Activated T-cell treated with anti-CD3 and anti-CD28 coated beads, Interleukin-2, amount 50 U/mL, for 72 hours (primary cell): ENCODE measurements around the gene PNPLA8. TPM values are rescaled to one million over a fixed set of nuclear protein-coding genes. Genes with fewer than 3 reads are reported as not detected.

Experiments used
- ATAC-seq, 2 donors: fragments of 150-1000 bp; cut with Tn5 transposase; replicated peaks in 1 of 2; 2 replicates each; pipeline ENCODE4 v1.10.0; 2021; ENCODE audit warnings: moderate library complexity in 2 of 2, mild to moderate bottlenecking in 1 of 2
- DNase-seq, 2 donors: peaks; one replicate each; pipeline ENCODE4 v3.0.0; 2021 to 2022; ENCODE audit warnings: mixed read lengths in 1 of 2
- H3K27ac Mint-ChIP-seq: one replicate; pipeline ENCODE4 v1.8.0; 2022; ENCODE audit warnings: mild to moderate bottlenecking, moderate library complexity, mixed read lengths
- H3K27me3 Mint-ChIP-seq: one replicate; pipeline ENCODE4 v1.8.0; 2022; ENCODE audit warnings: low read depth, mixed read lengths
- H3K36me3 Mint-ChIP-seq, 2 donors: one replicate each; pipeline ENCODE4 v1.8.0; 2022; ENCODE audit warnings: mixed read lengths in 2 of 2, mild to moderate bottlenecking in 1 of 2; ENCODE audit not compliant: insufficient read depth in 2 of 2
- H3K4me1 Mint-ChIP-seq: one replicate; pipeline ENCODE4 v1.8.0; 2022; ENCODE audit warnings: low read depth, mixed read lengths
- H3K4me3 Mint-ChIP-seq, 2 donors: one replicate each; pipeline ENCODE4 v1.8.0; 2022; ENCODE audit warnings: mild to moderate bottlenecking in 2 of 2, mixed read lengths in 2 of 2, moderate library complexity in 2 of 2
- H3K9me3 Mint-ChIP-seq, 2 donors: one replicate each; pipeline ENCODE4 v1.8.0; 2022; ENCODE audit warnings: mixed read lengths in 2 of 2
- total RNA-seq, 2 donors: library from RNA; stranded (reverse); gene quantifications; one replicate each; pipeline ENCODE4 v1.2.3, GENCODE V29; 2022

Gene PNPLA8
- total RNA-seq, 2 donors from 2014 or later: 23.1 to 29.9 TPM

DNA sequence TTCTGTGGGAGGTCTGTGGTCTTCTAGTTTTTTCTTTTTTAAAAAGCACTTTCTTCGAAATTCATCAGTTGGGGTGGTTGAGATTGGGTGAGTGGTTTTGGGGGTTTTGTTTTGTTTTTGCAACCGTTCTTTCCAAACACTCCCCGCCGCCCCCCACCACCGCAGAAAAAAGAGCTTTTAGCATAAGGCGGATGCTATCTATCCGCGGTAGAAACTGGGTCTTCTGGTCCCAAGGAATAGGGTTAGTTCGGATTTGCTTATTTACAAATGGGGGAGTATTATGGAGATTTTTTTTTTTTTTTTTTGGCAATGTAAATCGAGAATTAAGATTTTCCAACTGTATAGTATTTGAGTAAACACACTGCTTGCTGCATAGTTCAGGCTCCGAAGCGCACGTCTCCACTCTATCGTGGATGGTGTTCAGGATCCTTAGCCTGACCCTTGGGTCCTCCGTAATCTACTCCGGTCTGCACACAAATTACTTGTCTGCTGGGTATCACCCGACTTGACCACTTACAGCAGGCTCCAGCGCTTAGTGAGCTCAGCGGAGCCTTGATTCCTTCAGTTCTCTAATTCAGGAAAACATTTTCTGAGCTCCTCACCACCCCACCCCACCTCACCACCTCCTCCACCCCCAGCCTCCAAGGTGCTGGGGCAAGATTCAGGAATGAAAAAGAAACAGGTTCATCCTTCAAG is 68.9 kb downstream of the PNPLA8 start:
- ATAC-seq (no peak), DNase-seq (peak; percentile 25 to 46)
- peak overlapping the region; percentile 71 to 78 for H3K4me3 Mint-ChIP-seq
- H3K36me3 Mint-ChIP-seq: no peaks in the 10 kb centered on the region
- peaks cover 27% of the 10 kb centered on the region for H3K4me1 Mint-ChIP-seq
- peak overlapping the region; percentile 24 for H3K27ac Mint-ChIP-seq
- no peaks in the 10 kb centered on the region for H3K9me3 Mint-ChIP-seq
- peaks cover 45% of the 10 kb centered on the region for H3K27me3 Mint-ChIP-seq

DNA sequence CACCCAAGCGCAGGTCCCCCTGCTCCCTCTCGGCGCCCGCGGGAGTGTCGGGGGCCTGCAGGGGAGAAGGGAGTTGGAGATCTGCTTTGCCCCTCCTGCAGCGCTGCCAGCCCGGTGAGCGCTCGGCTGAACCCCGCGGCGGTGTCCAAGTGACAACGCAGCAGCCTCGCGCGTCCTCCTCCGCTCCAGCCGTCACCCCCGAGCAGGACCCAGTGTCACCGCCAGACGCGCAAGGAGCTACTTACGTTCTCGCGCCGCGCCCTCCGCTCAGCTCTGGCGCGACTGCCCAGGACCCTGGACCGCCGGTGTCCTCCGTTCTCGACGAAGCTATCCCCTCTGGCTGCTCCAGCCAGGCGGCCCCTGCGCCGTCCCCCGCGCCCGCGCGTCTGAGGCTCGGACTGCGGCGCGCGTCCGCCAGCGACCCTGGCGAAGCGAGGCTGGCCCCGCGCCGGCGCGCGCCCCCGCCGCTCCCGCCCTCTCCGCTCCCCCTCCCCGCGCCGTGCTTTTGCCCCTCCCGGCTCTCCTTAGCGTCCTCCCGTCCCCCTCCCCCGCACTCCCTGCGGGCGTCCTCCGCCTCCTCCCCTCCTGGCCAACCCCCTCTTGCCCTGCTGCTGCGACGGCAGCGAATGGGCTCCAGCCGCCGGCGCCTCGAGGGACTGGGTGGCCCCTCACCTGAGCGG is 69.8 kb downstream of the PNPLA8 start, which contains the start of gene NRCAM:
NRCAM (minus strand) TSS at position 439 of the 680 bp plus-strand sequence. CDS start 216,372 bp downstream, outside the sequence.
- ATAC-seq (peak; percentile 64 to 67), DNase-seq (peak; percentile 52 to 67)
- Mint-ChIP-seq H3K4me3 (peak within 1 kb of the TSS; percentile 78 to 88), H3K9me3 (no peaks in the 10 kb centered on the region), H3K4me1 (peaks cover 28% of the 10 kb centered on the region), H3K36me3 (no peaks in the 10 kb centered on the region), H3K27ac (peak within 1 kb of the TSS; percentile 24), H3K27me3 (peaks cover 54% of the 10 kb centered on the region)

DNA sequence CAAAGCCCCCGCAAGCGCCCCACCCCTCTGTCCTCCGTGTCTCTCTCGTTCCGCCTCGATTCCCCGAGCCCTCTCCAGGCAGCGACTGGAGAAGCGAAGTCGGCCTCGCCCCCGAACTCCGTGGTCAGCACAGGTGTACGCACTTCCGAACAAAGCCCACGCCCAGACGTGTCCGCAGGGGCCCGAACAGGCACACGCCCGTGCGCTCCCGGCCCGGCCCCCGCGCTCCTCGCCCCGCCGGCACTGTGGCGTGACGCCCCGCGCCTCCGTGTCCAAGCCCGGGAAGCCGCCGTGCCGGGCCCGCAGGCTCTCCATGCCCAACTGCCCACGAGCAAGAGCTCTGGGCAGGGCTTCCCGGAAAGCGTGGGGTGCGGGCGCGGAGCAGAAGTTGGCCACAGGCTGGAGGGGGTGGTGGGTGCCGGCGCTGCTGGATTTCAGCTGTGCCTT is 70.4 kb downstream of the PNPLA8 start:
- no peak overlapping the region for H3K27ac Mint-ChIP-seq
- peaks cover 57% of the 10 kb centered on the region for H3K27me3 Mint-ChIP-seq
- peak; percentile 22 to 41 for DNase-seq

DNA sequence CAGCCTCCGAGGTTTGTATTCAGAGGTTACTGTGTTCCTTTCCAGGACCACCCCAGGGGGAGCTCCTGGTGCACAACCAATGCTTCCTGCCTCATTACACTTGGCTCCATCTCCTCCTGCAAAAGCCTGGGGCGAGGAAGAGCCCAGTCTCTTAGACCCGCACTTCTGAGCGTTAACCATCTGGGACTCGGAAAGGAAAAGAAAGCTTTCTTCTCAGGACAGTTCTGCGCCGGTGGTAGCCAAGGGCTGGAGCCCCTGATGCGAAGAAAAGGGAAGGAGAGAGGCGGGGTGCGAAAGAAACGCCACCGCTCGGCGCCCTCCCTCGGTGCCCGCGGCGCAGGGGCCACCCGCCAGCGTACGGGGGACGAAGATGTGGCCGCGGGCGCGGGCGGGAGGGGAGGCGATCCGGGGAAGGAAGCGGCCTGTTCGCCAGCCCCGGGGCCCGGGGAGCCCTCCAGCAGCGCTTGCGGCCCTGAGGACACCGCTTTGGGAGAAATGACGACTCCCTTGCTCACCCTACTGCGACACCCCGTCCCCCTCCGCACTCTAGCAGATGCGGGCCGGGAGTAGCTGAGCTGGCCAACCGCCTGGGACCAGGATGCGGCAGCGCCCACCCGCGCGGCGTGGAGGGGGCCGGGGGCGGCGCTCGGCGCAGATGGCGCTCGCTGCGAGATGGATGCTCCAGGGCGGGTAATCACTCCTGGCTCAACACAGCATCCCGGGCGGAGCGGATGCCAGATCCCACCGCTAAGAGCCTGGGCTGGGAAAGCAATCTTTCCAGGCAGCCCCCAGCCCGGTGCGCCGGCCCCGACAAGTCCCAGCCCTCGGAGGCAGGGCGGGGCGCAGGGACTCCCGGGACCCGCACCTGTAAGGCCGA is 71.0 kb downstream of the PNPLA8 start:
- Mint-ChIP-seq H3K27me3 (peaks cover 60% of the 10 kb centered on the region), H3K9me3 (no peaks in the 10 kb centered on the region), H3K4me1 (peaks cover 32% of the 10 kb centered on the region), H3K27ac (peak overlapping the region; percentile 24), H3K4me3 (peak overlapping the region; percentile 88), H3K36me3 (no peaks in the 10 kb centered on the region)
- DNase-seq: peak; percentile 42 to 56
- peak; percentile 51 to 58 for ATAC-seq

More for the DNA sequence above, 70.4 kb downstream of the PNPLA8 start:
- Mint-ChIP-seq H3K4me1 (peaks cover 32% of the 10 kb centered on the region), H3K4me3 (peak overlapping the region; percentile 72 to 88), H3K9me3 (no peaks in the 10 kb centered on the region), H3K36me3 (no peaks in the 10 kb centered on the region)
- ATAC-seq: peak; percentile 22 to 23

DNA sequence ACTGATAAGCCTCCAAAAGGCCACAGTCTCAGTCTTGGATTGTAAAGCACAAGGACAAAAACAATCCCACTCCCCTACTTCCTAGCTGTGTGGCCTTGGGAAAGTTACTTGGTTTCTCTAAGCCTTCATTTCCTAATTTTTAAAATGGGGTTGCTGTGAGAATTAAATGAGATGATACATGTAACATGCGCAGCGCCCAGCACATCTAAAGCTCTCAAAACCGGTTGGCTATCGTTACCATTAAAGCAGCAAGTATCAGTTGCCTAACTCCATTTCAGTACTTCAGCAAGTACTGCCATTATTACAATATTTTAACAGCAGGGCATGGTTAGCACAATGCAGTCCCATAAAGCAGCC is 71.6 kb downstream of the PNPLA8 start:
- Mint-ChIP-seq H3K4me3 (peak overlapping the region; percentile 88), H3K36me3 (no peaks in the 10 kb centered on the region), H3K27me3 (peaks cover 66% of the 10 kb centered on the region), H3K9me3 (no peaks in the 10 kb centered on the region), H3K4me1 (peaks cover 32% of the 10 kb centered on the region), H3K27ac (no peak overlapping the region)
- ATAC-seq: no peak
- DNase-seq: no peak

DNA sequence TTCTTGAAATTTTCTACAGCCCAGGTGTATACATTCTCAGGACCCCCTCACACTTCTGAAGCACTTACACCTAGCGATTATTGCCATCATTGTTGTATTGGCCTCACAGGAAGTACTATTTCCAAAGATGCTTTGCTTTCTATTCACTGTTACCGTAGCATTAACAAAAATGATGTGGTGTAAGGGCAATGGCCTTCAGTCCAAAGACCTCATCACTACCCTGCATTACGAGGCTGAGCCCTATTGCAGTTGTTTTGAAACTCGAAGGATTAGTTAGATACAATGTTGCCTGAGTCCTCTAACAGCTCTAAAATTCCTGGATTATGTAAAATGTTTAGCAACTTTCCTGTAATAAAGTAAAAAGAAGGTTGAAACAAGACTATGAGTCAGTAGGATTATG is 72.6 kb downstream of the PNPLA8 start:
- Mint-ChIP-seq H3K36me3 (no peaks in the 10 kb centered on the region), H3K4me1 (peaks cover 32% of the 10 kb centered on the region), H3K9me3 (no peaks in the 10 kb centered on the region), H3K27ac (no peak overlapping the region), H3K27me3 (peaks cover 62% of the 10 kb centered on the region), H3K4me3 (no peak overlapping the region)
- DNase-seq (no peak), ATAC-seq (no peak)

DNA sequence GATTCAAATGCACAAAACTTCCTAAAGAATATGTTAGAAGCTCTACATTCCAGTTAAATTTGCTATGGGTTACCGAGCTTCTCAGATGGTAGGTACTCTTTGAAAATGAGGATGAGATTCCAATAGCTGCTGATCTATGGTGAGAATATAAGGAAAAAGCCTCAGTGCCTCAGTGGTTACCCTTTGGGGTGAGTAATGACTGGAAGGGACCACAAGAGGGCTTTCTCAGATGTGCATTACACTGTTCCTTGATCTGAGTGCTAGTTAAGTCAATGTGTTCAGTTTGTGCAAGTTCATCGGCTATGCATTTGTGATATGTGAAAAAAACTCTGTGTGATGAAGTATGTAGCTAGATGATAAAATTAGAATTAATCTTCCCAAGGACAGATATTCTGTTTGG is 73.2 kb downstream of the PNPLA8 start:
- peak in 1 of 2 donors; percentile 12 for DNase-seq
- no peaks in the 10 kb centered on the region for H3K36me3 Mint-ChIP-seq
- H3K9me3 Mint-ChIP-seq: no peaks in the 10 kb centered on the region
- H3K4me3 Mint-ChIP-seq: no peak overlapping the region
- no peak overlapping the region for H3K27ac Mint-ChIP-seq
- peaks cover 31% of the 10 kb centered on the region for H3K4me1 Mint-ChIP-seq
- ATAC-seq: no peak
- peaks cover 61% of the 10 kb centered on the region for H3K27me3 Mint-ChIP-seq

DNA sequence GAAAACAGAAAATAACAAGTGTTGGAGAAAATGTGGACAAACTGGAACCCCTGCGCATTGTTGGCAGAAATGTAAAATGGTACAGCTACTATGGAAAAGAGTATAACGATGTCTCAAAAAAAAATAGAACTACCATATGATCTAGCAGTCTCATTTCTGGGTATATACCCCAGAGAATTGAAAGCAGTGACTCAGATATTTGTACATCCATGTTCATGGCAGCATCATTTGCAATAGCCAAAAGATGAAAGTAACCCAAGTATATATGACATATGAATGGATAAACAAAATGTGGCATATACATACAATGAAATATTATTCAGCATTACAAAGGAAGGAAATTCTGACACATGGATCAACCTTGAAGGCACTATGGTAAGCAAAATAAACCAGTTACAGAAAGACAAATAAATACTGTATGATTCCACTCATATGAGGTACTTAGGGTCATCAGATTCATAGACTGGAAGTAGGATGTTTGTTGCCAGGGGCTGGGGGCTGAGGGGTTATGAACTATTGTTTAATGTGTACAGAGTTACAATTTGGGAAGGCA is 74.6 kb downstream of the PNPLA8 start:
- H3K4me3 Mint-ChIP-seq: no peak overlapping the region
- H3K27me3 Mint-ChIP-seq: peaks cover 56% of the 10 kb centered on the region
- DNase-seq: no peak
- peak in 1 of 2 donors; percentile 21 for ATAC-seq
- peaks cover 20% of the 10 kb centered on the region for H3K4me1 Mint-ChIP-seq
- H3K27ac Mint-ChIP-seq: no peak overlapping the region
- H3K9me3 Mint-ChIP-seq: no peaks in the 10 kb centered on the region
- H3K36me3 Mint-ChIP-seq: no peaks in the 10 kb centered on the region

DNA sequence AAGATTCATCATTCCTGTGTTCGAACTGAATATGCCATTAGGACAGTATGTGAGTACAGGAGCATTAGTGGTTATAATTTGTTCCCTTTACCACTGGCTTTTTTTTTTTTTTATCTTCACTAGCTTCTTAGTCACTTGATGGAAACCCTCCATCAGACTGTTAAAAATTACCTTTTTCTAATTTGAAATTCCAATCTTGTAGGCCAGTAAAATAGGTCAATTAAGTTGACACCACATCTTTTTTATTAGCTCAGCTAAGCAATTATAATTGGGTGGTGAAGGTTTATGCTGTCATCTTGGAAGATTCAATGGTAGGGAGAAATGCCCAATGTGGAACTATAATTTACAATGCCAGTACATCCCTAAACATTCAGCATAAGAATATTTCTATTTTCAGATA is 75.8 kb downstream of the PNPLA8 start:
- no peaks in the 10 kb centered on the region for H3K9me3 Mint-ChIP-seq
- H3K27ac Mint-ChIP-seq: no peak overlapping the region
- H3K27me3 Mint-ChIP-seq: peaks cover 56% of the 10 kb centered on the region
- no peak for ATAC-seq
- peaks cover 20% of the 10 kb centered on the region for H3K4me1 Mint-ChIP-seq
- H3K4me3 Mint-ChIP-seq: no peak overlapping the region
- DNase-seq: no peak
- H3K36me3 Mint-ChIP-seq: no peaks in the 10 kb centered on the region

DNA sequence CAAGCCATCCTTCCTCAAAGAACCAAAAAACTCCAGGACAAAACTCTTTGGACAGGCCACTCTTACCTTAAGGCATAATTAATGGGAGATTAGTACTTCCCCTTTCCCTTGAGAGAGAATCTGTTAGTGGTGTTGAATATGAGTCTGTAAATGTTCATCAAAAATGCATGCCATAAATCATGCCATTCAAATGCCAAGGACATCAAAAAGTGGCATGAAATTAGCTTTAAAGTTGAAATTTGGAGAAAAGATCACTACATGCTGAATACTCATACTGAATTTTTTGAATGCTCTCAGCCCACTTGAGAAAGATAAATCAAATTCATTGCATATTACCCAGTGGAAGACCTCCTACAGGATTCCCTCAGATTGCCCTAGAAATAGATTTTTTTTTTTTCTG is 76.4 kb downstream of the PNPLA8 start:
- no peak overlapping the region for H3K4me3 Mint-ChIP-seq
- ATAC-seq: no peak
- H3K27ac Mint-ChIP-seq: no peak overlapping the region
- H3K36me3 Mint-ChIP-seq: no peaks in the 10 kb centered on the region
- H3K9me3 Mint-ChIP-seq: no peaks in the 10 kb centered on the region
- H3K27me3 Mint-ChIP-seq: peaks cover 56% of the 10 kb centered on the region
- no peak for DNase-seq
- peaks cover 17% of the 10 kb centered on the region for H3K4me1 Mint-ChIP-seq

DNA sequence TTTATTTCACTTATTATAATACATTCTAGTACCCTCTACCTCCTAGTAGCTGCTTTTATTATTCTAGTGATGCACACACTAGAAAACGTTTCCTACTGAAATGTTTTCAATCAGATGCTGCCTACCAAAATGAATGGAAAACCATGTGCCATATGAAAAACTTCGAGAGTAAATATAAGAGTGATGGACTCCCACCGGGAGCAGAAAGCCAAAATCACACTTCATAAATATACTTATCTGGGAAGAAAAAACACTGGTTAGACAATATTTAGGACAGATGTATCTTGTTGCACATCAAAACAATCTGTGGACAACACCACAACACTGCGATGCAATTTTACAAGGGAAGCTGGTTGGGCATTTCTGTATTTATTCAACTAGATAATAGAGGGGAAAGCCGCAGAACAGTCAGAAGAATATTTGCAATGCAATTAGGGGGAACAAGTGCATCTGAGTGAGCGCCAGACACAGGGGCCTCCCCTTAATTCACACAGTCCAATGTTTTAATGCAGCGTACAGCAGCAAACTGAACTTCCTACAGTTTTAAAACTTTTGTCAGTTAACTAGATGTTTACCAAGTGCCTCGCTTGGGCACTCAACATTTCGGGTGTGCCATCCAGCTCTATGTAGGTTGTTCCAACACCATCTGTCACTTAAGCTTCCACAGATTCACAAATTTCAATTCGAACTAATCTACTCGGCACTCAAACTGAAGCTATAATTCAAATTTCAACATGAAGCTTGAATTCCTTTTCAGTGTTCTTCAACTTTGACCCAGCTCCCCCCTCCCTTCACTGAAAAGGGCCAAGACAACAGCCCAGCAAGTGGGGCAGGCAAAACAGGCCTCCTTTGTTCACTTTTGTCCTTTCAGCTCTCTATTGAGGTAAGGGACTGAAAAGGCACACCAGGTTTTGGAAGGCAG is 77.1 kb downstream of the PNPLA8 start:
- DNase-seq (no peak), ATAC-seq (no peak)
- Mint-ChIP-seq H3K4me3 (no peak overlapping the region), H3K27ac (no peak overlapping the region), H3K36me3 (no peaks in the 10 kb centered on the region), H3K4me1 (peaks cover 15% of the 10 kb centered on the region), H3K9me3 (no peaks in the 10 kb centered on the region), H3K27me3 (peaks cover 50% of the 10 kb centered on the region)

DNA sequence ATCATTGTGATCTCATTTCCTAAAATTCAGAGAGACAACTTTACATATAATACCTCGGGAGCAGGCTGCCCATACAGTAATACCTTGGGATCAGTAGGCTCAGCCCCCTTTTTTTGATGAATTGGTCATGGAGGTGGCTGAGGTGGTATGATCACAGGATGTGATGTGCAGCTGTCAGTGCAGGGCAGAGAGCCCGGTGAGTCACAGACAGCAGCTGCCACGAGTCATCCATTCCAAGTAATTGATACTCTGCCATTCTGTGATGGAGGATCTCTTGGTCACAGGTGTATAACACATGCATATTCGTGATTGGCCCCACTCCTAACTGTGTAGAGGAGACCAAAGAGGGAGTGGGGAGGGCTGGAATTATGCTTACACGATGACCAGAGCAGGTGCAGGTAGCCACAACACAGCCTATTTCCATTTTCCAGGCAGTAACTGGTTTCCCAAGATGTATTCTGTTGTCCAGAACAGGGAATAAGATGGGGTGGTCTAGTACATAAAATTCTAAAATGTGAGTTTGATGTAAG is 83.8 kb downstream of the PNPLA8 start:
- peaks cover 5% of the 10 kb centered on the region for H3K27me3 Mint-ChIP-seq
- no peaks in the 10 kb centered on the region for H3K36me3 Mint-ChIP-seq
- no peak overlapping the region for H3K27ac Mint-ChIP-seq
- H3K9me3 Mint-ChIP-seq: peaks cover 0 to 2% of the 10 kb centered on the region in 2 donors
- H3K4me1 Mint-ChIP-seq: peaks cover 13% of the 10 kb centered on the region
- ATAC-seq (peak; percentile 100), DNase-seq (peak; percentile 50 to 67)
- no peak overlapping the region for H3K4me3 Mint-ChIP-seq
